Colonic mucosa (tissue), 4 donors: ENCODE results near the gene EFCAB7. TPM values are rescaled to one million over a fixed set of nuclear protein-coding genes. Genes with fewer than 3 reads are reported as not detected.
"Not testable (repeated sequence)": the region's sequence is repeated elsewhere in the genome, so short reads cannot be mapped to it uniquely, and the experiment has no call there.

Experiments
- DNase-seq: peaks from one replicate; pipeline ENCODE4 v3.0.0-alpha.2; 2020
- H3K27ac ChIP-seq: fragments of 200-600 bp; one replicate; pipeline ENCODE4 v1.8.0; 2021
- H3K27me3 ChIP-seq: fragments of 200-600 bp; one replicate; pipeline ENCODE4 v1.8.0; 2021
- H3K36me3 ChIP-seq: fragments of 200-600 bp; one replicate; pipeline ENCODE4 v1.8.0; 2021
- H3K4me1 ChIP-seq: fragments of 200-600 bp; one replicate; pipeline ENCODE4 v1.8.0; 2021; ENCODE audit warnings: mild to moderate bottlenecking
- H3K4me3 ChIP-seq: fragments of 200-600 bp; one replicate; pipeline ENCODE4 v1.8.0; 2021
- H3K9ac ChIP-seq, 2 donors: one replicate each; pipeline ENCODE4 v1.7.0; 2013; ENCODE audit warnings: control low read depth in 2 of 2, low read depth in 2 of 2, low read length in 2 of 2
- H3K9me3 ChIP-seq: fragments of 200-600 bp; one replicate; pipeline ENCODE4 v1.8.0; 2021
- CTCF ChIP-seq: fragments of 200-600 bp; IDR thresholded peaks from one replicate; pipeline ENCODE4 v1.8.0; 2022; ENCODE audit warnings: antibody characterized with exemption, mild to moderate bottlenecking
- intact Hi-C: fragments of 100-400 bp; cut with DNase I; formaldehyde crosslinking; loops from one replicate; pipeline ENCODE4 v1.14.1; 2022
- total RNA-seq, 2 donors: library from RNA; stranded (reverse); fragmentation: NEBNext Ultra II Directional in 1 of 2; extraction: Animal tissue kit (Norgen Biotek cat#: 25700) in 1 of 2; gene quantifications; one replicate each; pipeline ENCODE4 v1.2.1, GENCODE V29; 2021
- donor health status: healthy.
- donor health status: DM: no; HTN: no; CAD: no.
- donor health status: DM: no; HTN: no; CAD: no.

EFCAB7 gene
- total RNA-seq, 2 donors from 2014 or later: 2.0 to 3.8 TPM

- Histone ChIP-seq H3K27me3 (no peaks in the 10 kb centered on the region), H3K36me3 (no peaks in the 10 kb centered on the region), H3K27ac (no peak overlapping the region), H3K9ac (no peak overlapping the region), H3K4me1 (no peaks in the 10 kb centered on the region), H3K9me3 (no peaks in the 10 kb centered on the region), H3K4me3 (no peak overlapping the region)
- no peak for DNase-seq
- intact Hi-C loops: no loop called here
- no peak for TF ChIP-seq CTCF
These were observed 36.0 kb downstream of the EFCAB7 start for GRCh38 chr1:63559357-63559756.

- no peak for TF ChIP-seq CTCF
- no peak overlapping the region for H3K9ac ChIP-seq
- no peaks in the 10 kb centered on the region for H3K9me3 ChIP-seq
- intact Hi-C loops: no loop called here
- DNase-seq: no peak
- H3K4me3 ChIP-seq: no peak overlapping the region
- H3K27ac ChIP-seq: no peak overlapping the region
- no peaks in the 10 kb centered on the region for H3K4me1 ChIP-seq
- no peaks in the 10 kb centered on the region for H3K27me3 ChIP-seq
- no peaks in the 10 kb centered on the region for H3K36me3 ChIP-seq
These were observed 40.4 kb downstream of the EFCAB7 start for GRCh38 chr1:63563745-63564144.

GRCh38 chr1:63569068-63569467 is 45.7 kb downstream of the EFCAB7 start:
- Histone ChIP-seq H3K4me1 (no peaks in the 10 kb centered on the region), H3K9ac (no peak overlapping the region), H3K27me3 (no peaks in the 10 kb centered on the region), H3K9me3 (no peaks in the 10 kb centered on the region), H3K27ac (no peak overlapping the region), H3K36me3 (no peaks in the 10 kb centered on the region), H3K4me3 (no peak overlapping the region)
- intact Hi-C loops: no loop called here
- DNase-seq: no peak
- no peak for TF ChIP-seq CTCF

- no peak for TF ChIP-seq CTCF
- Histone ChIP-seq H3K9ac (no peak overlapping the region), H3K9me3 (no peaks in the 10 kb centered on the region), H3K27ac (no peak overlapping the region), H3K4me1 (no peaks in the 10 kb centered on the region), H3K27me3 (no peaks in the 10 kb centered on the region), H3K36me3 (no peaks in the 10 kb centered on the region), H3K4me3 (no peak overlapping the region)
- intact Hi-C loops: loop anchor here (10.0 kb wide), 1 partner anchor 675 kb away; no protein-coding TSS in a partner anchor
- no peak for DNase-seq
These were observed 46.5 kb downstream of the EFCAB7 start for GRCh38 chr1:63569640-63570316.

GRCh38 chr1:63572686-63573085 is 49.4 kb downstream of the EFCAB7 start:
- H3K27me3 ChIP-seq, DNase-seq, H3K9ac ChIP-seq, H3K27ac ChIP-seq, H3K9me3 ChIP-seq, H3K4me3 ChIP-seq, H3K4me1 ChIP-seq, H3K36me3 ChIP-seq: not testable (repeated sequence)
- intact Hi-C loops: loop anchor here (10.0 kb wide), 1 partner anchor 672 kb away; no protein-coding TSS in a partner anchor

- not testable (repeated sequence) for H3K4me3 ChIP-seq, H3K27ac ChIP-seq, H3K9ac ChIP-seq, H3K4me1 ChIP-seq, DNase-seq, H3K36me3 ChIP-seq, H3K27me3 ChIP-seq, H3K9me3 ChIP-seq
- intact Hi-C loops: loop anchor here (10.0 kb wide), 1 partner anchor 671 kb away; no protein-coding TSS in a partner anchor
These were observed 51.0 kb downstream of the EFCAB7 start for GRCh38 chr1:63574203-63574796.
